ENCODE data around the gene NFU1.
"Not testable (repeated sequence)": the region's sequence is repeated elsewhere in the genome, so short reads cannot be mapped to it uniquely, and the experiment has no call there.

The NFU1 gene

GRCh38 chr2:69424419-69424818 lies 12.8 kb downstream of the NFU1 start:
- DNase-seq (ENCODE audit: low spot score): no peak
- Histone ChIP-seq H2AK5ac (ENCODE audit: low read depth, low read length) (no peak overlapping the region), H3K4me2 (ENCODE audit: insufficient read depth, low read length, poor library complexity, severe bottlenecking) (no peak overlapping the region), H2BK15ac (ENCODE audit: low read length) (no peak overlapping the region), H3K27ac (replicated peaks; ENCODE audit: low read length) (no peak overlapping the region), H3K9ac (ENCODE audit: low read depth, low read length, poor library complexity) (no peak overlapping the region), H3K23ac (ENCODE audit: low read depth, low read length, poor library complexity) (no peak overlapping the region), H3K4me3 (ENCODE audit: low read length in 2 of 2) (no peak overlapping the region), H4K8ac (ENCODE audit: low read depth, low read length) (no peak overlapping the region), H3K27me3 (ENCODE audit: control insufficient read depth in 3 of 3, insufficient read depth in 3 of 3, low read depth in 1 of 3, low read length in 3 of 3) (no peaks in the 10 kb centered on the region), H2BK12ac (ENCODE audit: low read length) (no peak overlapping the region), H3K18ac (ENCODE audit: low read length) (no peak overlapping the region), H3K9me3 (replicated peaks in 1 of 2; ENCODE audit: control insufficient read depth in 2 of 2, insufficient read depth in 1 of 2, low read depth in 1 of 2, low read length in 2 of 2) (no peaks in the 10 kb centered on the region), H3K14ac (ENCODE audit: low read length) (no peak overlapping the region), H2AFZ (ENCODE audit: low read length) (no peak overlapping the region), H4K91ac (ENCODE audit: low read depth, low read length, poor library complexity) (no peak overlapping the region), H3K4me1 (ENCODE audit: control insufficient read depth in 2 of 2, insufficient read depth in 1 of 2, low read depth in 1 of 2, low read length in 2 of 2) (no peaks in the 10 kb centered on the region), H3K36me3 (replicated peaks in 1 of 2; ENCODE audit: control insufficient read depth in 2 of 2, insufficient read depth in 2 of 2, low read length in 2 of 2) (peaks cover 2 to 79% of the 10 kb centered on the region in 2 donors), H3K4ac (ENCODE audit: low read length) (no peak overlapping the region), H2BK5ac (ENCODE audit: low read length) (no peak overlapping the region), H3K79me1 (ENCODE audit: low read depth, low read length) (peaks cover 2% of the 10 kb centered on the region), H2BK120ac (ENCODE audit: low read depth, low read length) (no peak overlapping the region)
- no CpG with 5 or more reads among the region's 2 CpGs for WGBS, 2 donors (ENCODE audit: extremely low coverage in 2 of 2, insufficient read length in 2 of 2, insufficient replicate concordance in 1 of 2)

- H2BK15ac ChIP-seq (ENCODE audit: low read length): no peak overlapping the region
- no peak overlapping the region for H4K91ac ChIP-seq (ENCODE audit: low read depth, low read length, poor library complexity)
- no peak overlapping the region for H2BK120ac ChIP-seq (ENCODE audit: low read depth, low read length)
- H3K9me3 ChIP-seq (replicated peaks in 1 of 2; ENCODE audit: control insufficient read depth in 2 of 2, insufficient read depth in 1 of 2, low read depth in 1 of 2, low read length in 2 of 2): no peaks in the 10 kb centered on the region
- no peak overlapping the region for H3K23ac ChIP-seq (ENCODE audit: low read depth, low read length, poor library complexity)
- H3K36me3 ChIP-seq (replicated peaks in 1 of 2; ENCODE audit: control insufficient read depth in 2 of 2, insufficient read depth in 2 of 2, low read length in 2 of 2): peaks cover 4 to 74% of the 10 kb centered on the region in 2 donors
- no peak overlapping the region for H3K18ac ChIP-seq (ENCODE audit: low read length)
- no peak overlapping the region for H4K8ac ChIP-seq (ENCODE audit: low read depth, low read length)
- no peak overlapping the region for H3K4me2 ChIP-seq (ENCODE audit: insufficient read depth, low read length, poor library complexity, severe bottlenecking)
- no peak overlapping the region for H2AK5ac ChIP-seq (ENCODE audit: low read depth, low read length)
- no peak overlapping the region for H3K4ac ChIP-seq (ENCODE audit: low read length)
- H2BK12ac ChIP-seq (ENCODE audit: low read length): no peak overlapping the region
- H2AFZ ChIP-seq (ENCODE audit: low read length): no peak overlapping the region
- no peak overlapping the region for H3K14ac ChIP-seq (ENCODE audit: low read length)
- no peak overlapping the region for H2BK5ac ChIP-seq (ENCODE audit: low read length)
- no peak overlapping the region for H3K9ac ChIP-seq (ENCODE audit: low read depth, low read length, poor library complexity)
- H3K27me3 ChIP-seq (ENCODE audit: control insufficient read depth in 3 of 3, insufficient read depth in 3 of 3, low read depth in 1 of 3, low read length in 3 of 3): no peaks in the 10 kb centered on the region
- H3K4me3 ChIP-seq (ENCODE audit: low read length in 2 of 2): no peak overlapping the region
- no peak overlapping the region for H3K27ac ChIP-seq (replicated peaks; ENCODE audit: low read length)
- H3K79me1 ChIP-seq (ENCODE audit: low read depth, low read length): peaks cover 2% of the 10 kb centered on the region
- H3K4me1 ChIP-seq (ENCODE audit: control insufficient read depth in 2 of 2, insufficient read depth in 1 of 2, low read depth in 1 of 2, low read length in 2 of 2): no peaks in the 10 kb centered on the region
- DNase-seq (ENCODE audit: low spot score): no peak
Measured at GRCh38 chr2:69422198-69422597, 15.0 kb downstream of the NFU1 start.

- not testable (repeated sequence) for H3K4me3 ChIP-seq (ENCODE audit: low read length in 2 of 2); DNase-seq (ENCODE audit: low spot score); H2BK12ac ChIP-seq (ENCODE audit: low read length); H2BK5ac ChIP-seq (ENCODE audit: low read length); H2BK15ac ChIP-seq (ENCODE audit: low read length); H2BK120ac ChIP-seq (ENCODE audit: low read depth, low read length); H3K23ac ChIP-seq (ENCODE audit: low read depth, low read length, poor library complexity); H3K4ac ChIP-seq (ENCODE audit: low read length); H3K18ac ChIP-seq (ENCODE audit: low read length); H3K14ac ChIP-seq (ENCODE audit: low read length); H3K4me2 ChIP-seq (ENCODE audit: insufficient read depth, low read length, poor library complexity, severe bottlenecking); H3K27ac ChIP-seq (replicated peaks; ENCODE audit: low read length); H4K91ac ChIP-seq (ENCODE audit: low read depth, low read length, poor library complexity); H4K8ac ChIP-seq (ENCODE audit: low read depth, low read length); H2AFZ ChIP-seq (ENCODE audit: low read length); H3K4me1 ChIP-seq (ENCODE audit: control insufficient read depth in 2 of 2, insufficient read depth in 1 of 2, low read depth in 1 of 2, low read length in 2 of 2); H3K79me1 ChIP-seq (ENCODE audit: low read depth, low read length); H2AK5ac ChIP-seq (ENCODE audit: low read depth, low read length); H3K9ac ChIP-seq (ENCODE audit: low read depth, low read length, poor library complexity); H3K27me3 ChIP-seq (ENCODE audit: control insufficient read depth in 3 of 3, insufficient read depth in 3 of 3, low read depth in 1 of 3, low read length in 3 of 3); H3K9me3 ChIP-seq (replicated peaks in 1 of 2; ENCODE audit: control insufficient read depth in 2 of 2, insufficient read depth in 1 of 2, low read depth in 1 of 2, low read length in 2 of 2)
- no CpG with 5 or more reads among the region's 7 CpGs for WGBS, 2 donors (ENCODE audit: extremely low coverage in 2 of 2, insufficient read length in 2 of 2, insufficient replicate concordance in 1 of 2)
- H3K36me3 ChIP-seq (replicated peaks in 1 of 2; ENCODE audit: control insufficient read depth in 2 of 2, insufficient read depth in 2 of 2, low read length in 2 of 2): peaks cover 4 to 82% of the 10 kb centered on the region in 2 donors
Measured at GRCh38 chr2:69419111-69419510, 18.1 kb downstream of the NFU1 start.

GRCh38 chr2:69416147-69416546 lies 21.1 kb downstream of the NFU1 start:
- Histone ChIP-seq H3K4ac (ENCODE audit: low read length) (no peak overlapping the region), H2BK15ac (ENCODE audit: low read length) (no peak overlapping the region), H4K8ac (ENCODE audit: low read depth, low read length) (no peak overlapping the region), H3K9me3 (replicated peaks in 1 of 2; ENCODE audit: control insufficient read depth in 2 of 2, insufficient read depth in 1 of 2, low read depth in 1 of 2, low read length in 2 of 2) (no peaks in the 10 kb centered on the region), H4K91ac (ENCODE audit: low read depth, low read length, poor library complexity) (no peak overlapping the region), H3K4me1 (ENCODE audit: control insufficient read depth in 2 of 2, insufficient read depth in 1 of 2, low read depth in 1 of 2, low read length in 2 of 2) (no peaks in the 10 kb centered on the region), H3K27me3 (ENCODE audit: control insufficient read depth in 3 of 3, insufficient read depth in 3 of 3, low read depth in 1 of 3, low read length in 3 of 3) (no peaks in the 10 kb centered on the region), H3K4me3 (ENCODE audit: low read length in 2 of 2) (no peak overlapping the region), H3K18ac (ENCODE audit: low read length) (no peak overlapping the region), H3K79me1 (ENCODE audit: low read depth, low read length) (no peaks in the 10 kb centered on the region), H2BK5ac (ENCODE audit: low read length) (no peak overlapping the region), H2AK5ac (ENCODE audit: low read depth, low read length) (no peak overlapping the region), H3K36me3 (replicated peaks in 1 of 2; ENCODE audit: control insufficient read depth in 2 of 2, insufficient read depth in 2 of 2, low read length in 2 of 2) (peaks cover 2 to 81% of the 10 kb centered on the region in 2 donors), H2BK12ac (ENCODE audit: low read length) (no peak overlapping the region), H2BK120ac (ENCODE audit: low read depth, low read length) (no peak overlapping the region), H3K9ac (ENCODE audit: low read depth, low read length, poor library complexity) (no peak overlapping the region), H3K27ac (replicated peaks; ENCODE audit: low read length) (no peak overlapping the region), H3K23ac (ENCODE audit: low read depth, low read length, poor library complexity) (no peak overlapping the region), H3K14ac (ENCODE audit: low read length) (no peak overlapping the region), H2AFZ (ENCODE audit: low read length) (no peak overlapping the region), H3K4me2 (ENCODE audit: insufficient read depth, low read length, poor library complexity, severe bottlenecking) (no peak overlapping the region)
- DNase-seq (ENCODE audit: low spot score): no peak
- no CpG with 5 or more reads among the region's 1 CpG for WGBS, 2 donors (ENCODE audit: extremely low coverage in 2 of 2, insufficient read length in 2 of 2, insufficient replicate concordance in 1 of 2)

Measured in neuronal stem cell (in vitro differentiated cells).